Right kidney (tissue), 1 donor: ENCODE results near the gene GPC4.
"Not testable (repeated sequence)": the region's sequence is repeated elsewhere in the genome, so short reads cannot be mapped to it uniquely, and the experiment has no call there.

Experiments
- DNase-seq: peaks from one replicate; pipeline ENCODE4 v3.0.0-alpha.2; 2016

The GPC4 gene

DNA sequence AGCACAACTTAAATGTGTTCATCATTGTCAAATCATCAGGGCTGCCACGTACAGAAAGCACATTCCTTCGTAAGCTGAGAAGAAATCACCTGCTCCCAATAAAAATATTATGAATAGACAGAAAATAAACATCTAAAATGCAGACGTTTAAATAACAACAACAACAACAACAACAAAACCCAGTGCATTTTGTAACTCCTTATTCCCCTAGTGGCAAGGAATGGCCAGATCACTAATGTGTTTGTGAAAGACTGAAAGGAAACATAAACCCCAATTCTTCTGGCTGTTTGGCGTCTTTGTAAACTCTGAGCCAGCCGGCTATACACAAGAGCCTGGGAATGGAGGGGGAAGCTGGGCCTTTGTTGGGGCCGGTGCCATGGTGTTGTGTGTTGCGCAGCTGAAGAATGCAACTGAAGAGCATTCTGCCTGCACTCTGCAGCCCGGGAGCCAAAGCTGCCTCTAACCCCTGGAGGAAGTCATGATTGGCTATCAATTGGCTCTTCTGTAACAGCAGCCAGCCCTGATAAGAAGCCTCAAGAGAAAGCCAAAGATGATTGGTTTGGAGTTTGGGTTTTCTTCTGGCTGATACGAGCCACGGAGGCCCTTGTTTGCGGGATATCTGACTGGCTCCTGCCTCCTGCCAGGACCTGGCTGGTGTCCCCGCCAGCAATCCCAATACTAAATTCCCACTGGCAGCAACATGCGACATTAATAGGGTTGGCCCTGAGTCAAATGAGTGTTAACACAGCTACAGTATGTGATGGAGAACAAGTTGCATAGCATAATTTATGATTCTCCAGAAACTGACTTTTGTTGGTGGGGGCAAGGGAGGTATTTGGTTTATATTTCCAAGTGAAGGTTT lies 107.4 kb downstream of the GPC4 start:
- DNase-seq = no peak

DNA sequence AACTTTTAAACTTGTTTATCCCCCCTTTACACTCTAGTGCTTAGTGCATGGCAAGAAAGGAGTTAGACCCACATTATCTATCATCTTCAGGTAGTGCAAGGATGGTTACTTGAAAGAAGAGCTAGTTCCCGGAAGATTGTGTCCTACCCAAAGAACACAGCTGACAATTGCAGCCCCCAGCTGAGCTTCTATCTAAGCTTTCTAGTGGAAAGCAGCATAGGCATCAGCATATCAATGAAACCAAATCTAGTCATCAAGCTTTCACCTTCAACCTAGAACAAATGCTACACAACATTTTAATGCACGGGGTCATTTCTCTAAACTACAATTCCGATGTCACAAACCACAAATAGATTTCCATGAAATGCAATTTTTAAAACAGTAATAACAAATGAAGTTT lies 108.2 kb downstream of the GPC4 start:
- DNase-seq = no peak

DNA sequence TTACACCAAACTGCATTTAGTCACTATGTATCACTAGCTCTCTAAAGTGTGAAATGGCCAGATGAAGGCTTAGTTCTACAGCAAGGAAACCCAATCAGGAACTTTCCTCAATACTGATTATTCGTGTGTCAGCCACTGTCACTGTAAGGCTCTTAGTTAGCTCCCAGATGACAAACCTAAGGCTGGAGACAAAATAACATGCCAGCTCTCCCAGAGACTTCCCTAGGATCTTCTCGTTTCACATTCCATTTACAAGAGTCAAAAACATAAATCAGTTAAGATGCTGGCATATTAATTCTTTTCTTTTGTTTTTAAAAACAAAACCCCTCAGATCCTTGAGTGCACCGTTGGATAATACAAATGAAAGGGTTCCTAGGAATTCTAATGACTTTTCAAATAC lies 109.0 kb downstream of the GPC4 start:
- DNase-seq = no peak

DNA sequence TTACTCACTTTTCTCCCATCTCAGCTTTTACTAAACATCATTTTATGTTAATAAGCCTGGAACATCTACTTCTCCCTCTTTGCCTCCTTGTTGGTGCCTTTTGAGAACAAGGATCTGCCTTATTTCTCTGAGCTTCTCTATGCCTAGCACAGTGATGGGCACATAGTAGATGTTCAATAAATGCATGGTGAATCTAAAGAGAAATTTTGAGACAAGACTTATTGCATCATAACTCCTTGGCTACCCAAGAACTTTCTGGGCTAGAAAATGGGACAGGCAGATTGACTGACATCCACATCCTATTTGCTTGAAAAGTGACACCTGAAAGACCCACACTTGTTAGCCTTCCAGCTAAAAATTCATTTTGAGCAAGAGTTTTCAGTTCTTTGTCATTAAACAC lies 109.9 kb downstream of the GPC4 start:
- DNase-seq = no peak

DNA sequence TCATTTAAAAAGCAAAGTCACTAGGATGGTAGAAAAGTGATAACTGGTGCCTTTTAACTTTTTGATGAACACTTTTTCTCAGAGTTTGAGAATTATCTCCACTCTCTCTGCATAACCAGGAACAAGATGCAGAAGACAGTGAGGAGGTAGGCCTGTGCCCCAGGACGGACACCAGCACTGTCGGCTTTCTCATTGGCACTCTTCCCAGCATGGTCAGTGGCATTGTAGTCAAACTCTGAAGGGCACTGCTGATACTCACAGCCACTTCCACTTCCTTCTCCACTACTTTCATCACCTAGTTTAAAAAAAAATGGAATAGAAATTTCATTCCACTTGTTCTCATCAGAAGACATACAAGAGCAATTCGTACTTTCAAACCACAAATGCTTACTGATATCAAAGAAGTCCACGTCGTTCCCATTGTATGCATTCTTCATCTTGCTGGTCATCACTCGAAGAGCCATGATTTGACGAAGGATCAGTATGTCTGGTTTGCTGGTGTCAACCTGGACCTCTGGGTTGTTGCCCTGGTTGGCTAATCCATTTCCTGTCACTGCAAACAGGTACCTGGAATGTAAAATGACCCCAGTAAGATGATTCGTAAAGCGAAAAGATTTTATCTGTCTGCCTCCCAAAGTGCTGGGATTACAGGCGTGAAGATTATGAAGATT lies 112.4 kb downstream of the GPC4 start:
- DNase-seq = no peak

DNA sequence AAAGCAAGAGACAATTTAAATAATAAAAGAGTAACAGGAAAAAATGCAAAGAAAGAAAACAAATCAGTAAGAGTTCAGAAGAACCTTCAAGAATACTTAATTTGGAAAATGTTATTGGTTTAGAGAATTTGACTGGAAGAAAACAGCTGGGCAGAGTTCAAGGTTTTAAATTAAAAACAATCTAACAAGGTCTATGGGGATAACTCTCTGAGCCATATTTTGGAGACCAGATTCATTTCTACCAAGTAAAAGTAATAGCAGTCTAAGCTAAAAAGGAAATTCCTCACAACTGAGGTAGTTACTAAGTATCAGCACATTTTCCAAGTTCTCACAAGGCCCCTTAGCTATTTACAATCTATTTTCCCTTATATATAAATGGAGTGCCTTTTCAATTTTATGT lies 114.7 kb downstream of the GPC4 start:
- DNase-seq = no peak

DNA sequence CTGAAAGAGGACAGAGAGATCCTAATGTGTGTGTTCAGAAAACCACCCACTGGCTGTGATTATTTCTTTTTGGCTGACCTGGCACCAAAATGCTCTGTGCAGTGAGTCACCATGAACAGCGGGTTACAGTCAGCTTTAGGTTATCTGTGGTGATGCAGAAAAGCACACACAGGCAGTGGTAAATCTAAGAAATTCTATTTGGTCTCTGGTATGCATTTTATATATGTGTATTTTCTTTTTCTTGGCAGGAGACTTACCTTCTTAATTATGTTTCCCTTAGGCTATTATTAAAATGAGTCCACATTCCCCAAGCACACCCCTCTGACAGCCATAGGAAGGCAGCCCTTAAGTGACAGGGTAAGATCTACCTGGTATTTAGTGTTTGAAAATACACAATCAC lies 118.0 kb downstream of the GPC4 start:
- DNase-seq = no peak

DNA sequence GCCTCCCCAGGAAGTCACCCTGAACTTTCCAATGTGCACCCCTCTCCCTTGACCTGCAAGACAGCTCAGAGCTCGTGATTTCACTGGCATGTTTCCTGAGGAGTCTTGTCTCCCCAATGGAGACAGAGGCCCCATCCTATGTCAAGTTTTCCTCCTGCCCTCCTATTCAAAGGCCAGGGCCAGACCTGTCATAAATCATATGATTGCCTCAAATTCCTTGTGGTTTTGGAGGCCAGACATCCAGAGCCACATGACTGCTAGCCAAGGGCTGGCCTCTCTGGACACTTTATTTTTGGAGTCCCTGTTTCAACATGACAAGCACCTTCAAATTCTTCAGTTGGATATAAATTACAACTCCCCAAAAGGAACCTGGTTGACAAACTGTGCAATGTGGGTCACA lies 121.2 kb downstream of the GPC4 start:
- no peak for DNase-seq

DNA sequence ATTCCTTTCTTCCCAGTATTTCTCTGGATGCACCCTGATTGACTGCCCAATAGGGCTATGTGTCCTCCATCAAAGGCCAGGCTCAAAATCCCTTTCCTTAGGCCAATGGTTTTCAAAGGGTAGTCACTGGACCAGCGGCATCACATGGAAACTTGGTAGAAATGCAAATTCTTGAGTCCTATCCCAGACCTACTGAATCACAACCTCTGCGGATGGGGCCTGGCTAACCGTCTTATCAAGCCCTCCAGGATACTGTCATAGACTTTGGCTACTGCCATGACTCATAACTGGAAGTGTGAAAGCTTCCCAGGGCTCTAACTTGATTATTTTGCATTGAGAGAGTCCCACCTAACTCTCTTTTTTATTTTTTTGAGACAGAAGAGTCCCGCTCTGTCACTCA lies 125.2 kb downstream of the GPC4 start:
- DNase-seq = no peak

DNA sequence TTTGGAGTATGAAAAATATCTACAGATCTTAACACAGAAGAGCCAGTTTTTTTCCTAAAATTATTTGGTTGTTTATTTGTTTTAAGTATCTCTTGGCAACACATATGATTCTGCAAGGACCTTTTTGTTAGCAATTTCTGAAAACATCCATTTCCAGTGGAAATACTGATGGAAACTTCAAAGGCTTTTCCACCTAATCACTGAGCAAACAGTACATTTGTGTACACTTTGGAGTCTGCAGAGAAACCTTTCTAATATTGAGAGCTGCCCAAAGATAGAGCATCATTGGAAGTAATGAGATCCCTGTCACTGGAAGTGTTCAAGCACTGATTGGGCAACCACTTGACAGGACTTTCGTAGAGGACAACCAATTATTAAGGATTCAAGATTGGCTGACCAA lies 127.4 kb downstream of the GPC4 start:
- DNase-seq = no peak

DNA sequence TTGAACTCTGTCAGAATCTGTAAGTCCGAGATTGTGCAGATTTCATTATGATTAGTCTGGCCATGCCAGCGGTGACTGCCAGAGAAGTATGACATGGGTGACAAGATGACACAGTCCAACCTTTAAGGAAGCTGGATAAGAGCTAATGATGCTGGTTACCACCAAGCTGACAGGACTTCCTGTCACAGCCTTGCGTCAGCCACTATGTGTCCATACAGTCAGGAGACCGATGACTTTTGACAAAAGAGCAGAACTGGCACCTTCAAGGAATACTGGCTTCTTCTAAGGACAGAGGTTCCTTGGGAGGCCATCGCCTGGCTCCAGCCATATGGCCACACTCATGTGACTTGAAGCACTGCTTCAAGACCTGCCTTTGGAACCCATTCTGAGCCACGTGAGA lies 129.9 kb downstream of the GPC4 start:
- no peak for DNase-seq

DNA sequence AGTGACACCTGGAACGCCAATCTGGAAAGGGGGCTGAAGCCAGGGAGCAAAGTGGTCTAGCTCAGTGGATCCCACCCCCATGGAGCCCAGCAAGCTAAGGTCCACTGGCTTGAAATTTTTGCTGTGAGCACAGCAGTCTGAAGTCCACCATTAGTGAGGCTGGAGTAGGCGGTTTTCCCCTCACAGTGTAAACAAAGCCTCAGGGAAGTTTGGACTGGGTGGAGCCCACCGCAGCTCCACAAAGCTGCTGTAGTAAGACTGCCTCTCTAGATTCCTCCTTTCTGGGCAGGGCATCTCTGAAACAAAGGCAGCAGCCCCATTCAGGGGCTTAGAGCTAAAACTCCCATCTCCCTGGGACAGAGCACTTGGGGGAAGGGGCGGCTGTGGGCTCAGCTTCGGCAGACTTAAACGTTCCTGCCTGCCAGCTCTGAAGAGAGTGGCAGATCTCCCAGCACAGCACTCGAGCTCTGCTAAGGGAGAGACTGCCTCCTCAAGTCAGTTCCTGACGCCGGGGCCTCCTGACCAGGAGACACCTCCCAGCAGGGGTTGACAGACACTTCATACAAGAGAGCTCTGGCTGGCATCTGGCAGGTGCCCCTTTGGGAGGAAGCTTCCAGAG lies 136.1 kb downstream of the GPC4 start:
- DNase-seq = not testable (repeated sequence)

DNA sequence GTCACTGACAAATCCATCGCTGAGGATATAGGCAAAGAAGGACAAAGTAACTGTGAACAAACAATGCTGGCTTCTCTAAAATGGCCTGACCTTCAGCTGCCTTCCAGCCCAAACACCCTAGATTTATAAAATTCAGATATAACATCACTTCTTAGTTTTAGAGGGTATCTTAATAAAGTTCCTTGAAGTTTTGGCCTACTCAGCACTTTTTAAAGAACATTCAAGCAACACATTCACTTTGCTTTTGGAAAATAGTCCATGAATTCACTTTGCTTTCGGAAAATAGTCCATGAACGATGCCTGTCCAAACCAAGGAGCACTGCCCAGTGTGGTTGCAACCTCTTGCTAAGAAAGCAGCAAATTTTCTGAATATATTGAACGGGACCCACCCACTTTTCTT lies 142.1 kb downstream of the GPC4 start:
- no peak for DNase-seq

DNA sequence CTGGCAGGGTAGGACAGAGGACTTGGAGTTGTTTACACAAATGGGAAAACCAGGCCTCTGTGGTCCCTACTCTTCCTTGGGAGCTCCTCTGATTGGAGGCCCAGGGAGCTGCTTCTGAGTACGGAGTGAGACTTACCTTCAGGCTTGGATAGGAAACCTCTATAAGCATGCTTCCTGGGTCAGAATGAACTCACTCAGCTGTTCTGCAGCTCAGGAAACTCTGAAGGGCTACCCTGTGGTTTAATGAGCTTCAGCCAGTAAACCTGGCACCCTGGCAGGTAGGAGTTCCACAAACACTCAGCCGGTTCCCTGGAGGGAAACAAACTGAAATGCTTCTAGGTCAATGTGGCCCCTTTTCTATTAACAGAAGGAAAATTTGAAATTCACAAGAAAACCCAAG lies 146.1 kb downstream of the GPC4 start:
- no peak for DNase-seq

DNA sequence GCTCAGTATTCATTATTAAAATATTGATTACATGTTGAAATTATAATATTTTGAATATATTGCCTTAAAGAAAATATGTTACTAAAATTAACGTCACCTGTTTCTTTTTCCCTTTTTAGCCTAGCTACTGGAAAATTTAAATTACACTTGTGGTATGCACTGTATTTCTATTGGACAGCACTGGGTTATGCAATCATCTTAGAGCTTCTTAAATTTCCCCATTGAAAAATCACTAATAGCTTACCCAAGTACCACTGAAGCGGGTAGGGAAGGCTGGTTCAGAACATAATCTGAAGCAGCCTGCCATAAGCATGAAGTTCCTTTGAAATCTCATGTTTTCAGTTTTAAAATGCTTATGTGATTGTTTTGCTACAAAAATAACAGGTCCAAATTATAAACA lies 147.7 kb downstream of the GPC4 start:
- DNase-seq = no peak

DNA sequence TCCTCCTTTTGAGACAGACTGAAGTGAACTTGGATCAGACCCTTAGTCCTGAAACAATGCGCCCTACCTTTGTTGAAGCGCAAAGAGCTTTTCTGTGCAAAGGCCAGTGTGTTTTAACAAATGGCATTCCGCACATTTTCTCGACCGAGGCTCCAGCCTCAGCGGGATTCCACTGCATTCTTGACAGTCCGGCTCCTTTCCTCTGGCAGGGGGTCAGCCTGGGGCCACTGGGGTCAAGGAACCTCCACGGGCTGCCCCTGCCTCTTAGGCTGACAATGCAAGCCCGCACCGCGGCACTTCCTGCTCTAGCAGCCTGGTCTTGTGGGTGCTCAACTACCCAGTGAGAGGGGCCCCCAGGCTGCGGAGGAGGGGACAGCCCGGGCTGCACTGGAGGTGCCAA lies 150.0 kb downstream of the GPC4 start:
- peak; percentile 16 for DNase-seq

DNA sequence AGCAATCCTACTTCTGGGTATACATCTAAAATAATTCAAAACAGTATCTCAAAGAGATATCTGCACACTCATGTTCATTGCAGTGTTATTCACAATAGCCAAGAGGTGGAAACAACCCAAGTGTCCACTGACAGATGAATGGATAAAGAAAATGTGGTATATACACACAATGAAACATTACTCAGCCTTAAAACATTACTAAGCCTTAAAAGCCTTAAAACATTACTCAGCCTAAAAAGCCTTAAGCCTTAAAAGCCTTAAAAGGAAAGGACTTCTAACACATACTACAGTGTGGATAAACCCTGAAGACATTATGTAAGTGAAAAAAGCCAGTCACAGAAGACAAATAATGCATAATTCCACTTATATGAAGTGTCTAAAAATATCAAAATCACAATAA lies 156.8 kb downstream of the GPC4 start:
- no peak for DNase-seq

DNA sequence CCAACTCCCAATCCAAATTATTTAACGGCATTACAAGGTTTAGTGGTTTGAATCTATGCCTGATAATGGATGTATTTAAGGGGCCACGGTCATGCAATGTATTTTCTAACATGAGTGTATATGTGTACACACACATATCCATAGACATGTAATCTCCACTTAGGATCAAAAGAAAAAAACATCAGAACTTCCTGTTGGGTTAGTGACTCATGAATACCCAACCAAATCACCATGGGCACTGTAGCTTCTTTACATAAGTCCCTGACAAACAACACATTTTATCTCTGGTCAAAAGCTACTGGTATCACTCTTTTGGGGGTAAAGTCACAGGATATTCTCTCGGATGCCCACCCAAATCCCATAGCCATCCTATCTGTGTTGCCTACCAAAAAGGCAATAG lies 160.6 kb downstream of the GPC4 start:
- DNase-seq = no peak

DNA sequence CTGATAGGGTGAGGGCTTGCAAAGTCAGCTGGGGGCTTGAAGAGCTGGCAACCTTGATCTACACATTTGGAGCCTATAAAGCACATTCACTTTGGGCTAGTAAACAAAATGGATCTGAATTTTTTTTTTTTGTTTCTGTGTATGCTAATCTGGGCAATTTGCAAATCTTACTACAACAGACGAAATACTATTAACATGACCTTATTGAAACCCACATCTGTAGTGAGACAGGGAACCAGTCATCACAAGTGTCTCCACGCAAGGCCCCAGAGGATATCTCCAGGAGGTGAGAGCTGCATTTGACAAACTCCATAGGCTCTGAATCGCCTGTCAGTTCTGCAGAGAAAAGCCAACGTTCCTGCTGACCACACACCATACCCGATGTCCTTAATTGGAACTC lies 164.1 kb downstream of the GPC4 start:
- no peak for DNase-seq

DNA sequence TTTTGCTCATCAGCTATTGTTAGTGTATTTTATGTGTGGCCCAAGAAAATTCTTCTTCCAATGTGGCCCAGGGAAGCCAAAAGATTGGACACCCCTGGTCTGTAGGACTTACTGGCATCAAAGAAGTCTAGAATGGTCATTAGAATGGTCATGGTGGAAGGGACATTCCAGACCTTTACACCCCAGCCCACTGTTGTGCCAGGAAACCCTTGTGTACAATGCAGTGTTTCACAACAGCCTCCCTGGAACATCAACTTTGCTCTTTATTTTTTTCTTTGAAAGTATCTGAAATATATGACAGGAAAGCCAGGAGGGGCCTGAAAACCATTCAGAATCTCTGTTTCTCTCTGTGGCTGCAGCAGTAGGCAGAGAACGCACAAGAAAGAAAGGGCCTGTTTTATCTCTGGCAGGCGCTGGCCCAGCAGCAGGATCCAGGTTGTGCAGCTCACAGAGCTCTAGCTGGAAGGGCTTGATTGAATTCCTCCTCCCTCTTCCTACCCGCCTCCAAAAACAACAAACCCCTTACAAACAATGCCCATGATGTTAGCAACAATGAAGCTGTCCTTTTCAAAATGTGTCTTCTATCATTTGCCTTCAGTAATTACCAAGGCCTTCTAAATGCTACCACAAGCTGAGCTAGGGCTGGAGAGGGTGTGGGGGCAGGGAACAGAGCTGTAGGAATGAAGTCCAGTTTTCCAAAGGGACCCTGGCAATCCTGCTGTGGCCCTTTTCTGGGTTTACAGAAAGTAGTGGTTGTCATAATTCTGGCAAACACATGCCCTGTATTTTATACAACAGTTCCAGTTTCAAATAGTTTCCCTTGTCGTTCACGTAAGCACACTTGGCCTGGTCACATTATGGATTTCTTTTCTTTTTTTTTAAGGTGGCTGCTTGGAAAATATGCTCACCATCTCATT lies 164.8 kb downstream of the GPC4 start:
- DNase-seq = no peak
